ENCODE data around the gene AFF2.

AFF2 gene

GRCh38 chrX:148909758-148910157 lies 409.3 kb downstream of the AFF2 start:
- Mint-ChIP-seq H3K27me3 (no peaks in the 10 kb centered on the region), H3K36me3 (no peaks in the 10 kb centered on the region), H3K9me3 (peaks cover 2% of the 10 kb centered on the region), H3K4me3 (no peak overlapping the region), H3K27ac (no peak overlapping the region), H3K4me1 (no peaks in the 10 kb centered on the region)
- ATAC-seq (ENCODE audit: low read depth) (no peak), DNase-seq (ENCODE audit: low spot score in 2 of 2) (no peak)

DNA sequence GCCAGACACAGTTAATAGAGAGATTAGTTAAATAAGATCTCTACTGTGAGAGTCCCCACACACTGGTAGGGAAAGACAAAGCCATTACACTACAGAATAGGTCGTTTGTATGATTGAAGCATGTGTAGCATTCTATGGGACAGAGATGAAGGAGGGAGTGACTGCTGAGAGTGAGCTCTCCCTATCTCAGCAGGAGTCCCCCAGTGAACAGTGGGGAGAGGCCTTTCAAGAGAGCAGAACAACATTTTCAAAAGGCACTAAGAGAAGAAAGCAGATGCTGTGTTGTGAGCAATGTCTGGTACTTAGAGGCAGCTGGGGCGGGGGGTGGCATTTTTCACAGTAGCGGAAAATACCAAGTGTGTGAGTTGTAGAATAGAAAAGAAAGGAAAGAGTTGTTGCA lies 413.6 kb downstream of the AFF2 start:
- H3K36me3 Mint-ChIP-seq, result no peaks in the 10 kb centered on the region
- H3K4me1 Mint-ChIP-seq, result no peaks in the 10 kb centered on the region
- no peaks in the 10 kb centered on the region for H3K27me3 Mint-ChIP-seq
- no peak overlapping the region for H3K4me3 Mint-ChIP-seq
- no peak overlapping the region for H3K27ac Mint-ChIP-seq
- DNase-seq (ENCODE audit: low spot score in 2 of 2) (no peak), ATAC-seq (ENCODE audit: low read depth) (no peak)
- no peaks in the 10 kb centered on the region for H3K9me3 Mint-ChIP-seq

DNA sequence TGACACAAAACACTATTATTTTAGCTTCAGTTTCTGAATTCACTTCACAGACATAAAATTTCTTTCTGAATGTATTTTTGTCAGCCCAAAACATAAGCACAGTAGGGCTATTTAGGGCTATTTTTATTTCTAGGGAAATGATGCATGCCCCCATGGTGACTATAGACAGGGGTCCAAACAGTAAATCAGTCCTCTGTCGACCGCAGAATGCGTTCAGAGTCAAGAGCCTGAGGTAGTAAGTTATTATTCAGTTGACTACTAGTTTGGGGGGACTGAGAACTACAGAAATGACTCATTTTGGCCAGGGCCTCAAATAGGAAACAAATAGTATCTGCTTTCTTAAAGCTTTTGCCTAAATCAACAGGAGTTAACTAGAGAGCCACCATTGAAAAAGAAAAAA lies 414.4 kb downstream of the AFF2 start:
- Mint-ChIP-seq H3K27ac (no peak overlapping the region), H3K27me3 (no peaks in the 10 kb centered on the region), H3K36me3 (no peaks in the 10 kb centered on the region), H3K9me3 (no peaks in the 10 kb centered on the region), H3K4me3 (no peak overlapping the region), H3K4me1 (no peaks in the 10 kb centered on the region)
- ATAC-seq (ENCODE audit: low read depth), result no peak
- no peak for DNase-seq (ENCODE audit: low spot score in 2 of 2)

- ATAC-seq (ENCODE audit: low read depth) (no peak), DNase-seq (ENCODE audit: low spot score in 2 of 2) (no peak)
- Mint-ChIP-seq H3K4me1 (no peaks in the 10 kb centered on the region), H3K4me3 (no peak overlapping the region), H3K36me3 (no peaks in the 10 kb centered on the region), H3K27ac (no peak overlapping the region), H3K27me3 (no peaks in the 10 kb centered on the region), H3K9me3 (no peaks in the 10 kb centered on the region)
Measured at GRCh38 chrX:148915474-148915873, 415.1 kb downstream of the AFF2 start.

DNA sequence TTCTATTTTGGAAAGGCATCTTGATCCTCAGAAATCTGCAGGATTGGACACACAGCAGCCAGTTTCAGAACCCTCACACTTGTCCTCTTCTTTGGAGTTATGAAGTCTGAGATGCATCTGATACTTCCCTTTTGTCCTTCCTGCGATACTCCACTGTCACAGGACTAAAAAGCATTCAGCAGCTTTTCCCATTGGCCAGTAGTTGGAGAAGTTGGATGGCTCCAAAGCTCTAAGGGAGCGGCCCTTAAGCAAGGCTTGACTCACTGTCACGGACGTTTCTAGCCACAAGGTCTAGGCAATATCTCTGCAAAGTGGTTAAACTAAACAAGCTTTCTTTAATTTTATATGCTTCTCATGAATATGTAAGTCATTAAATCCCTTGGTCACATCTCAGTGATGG lies 417.0 kb downstream of the AFF2 start:
- H3K27ac Mint-ChIP-seq, result no peak overlapping the region
- no peaks in the 10 kb centered on the region for H3K27me3 Mint-ChIP-seq
- no peak overlapping the region for H3K4me3 Mint-ChIP-seq
- DNase-seq (ENCODE audit: low spot score in 2 of 2), result no peak
- no peaks in the 10 kb centered on the region for H3K36me3 Mint-ChIP-seq
- no peak for ATAC-seq (ENCODE audit: low read depth)
- H3K9me3 Mint-ChIP-seq, result no peaks in the 10 kb centered on the region
- no peaks in the 10 kb centered on the region for H3K4me1 Mint-ChIP-seq

GRCh38 chrX:148923631-148924030 lies 423.2 kb downstream of the AFF2 start:
- Mint-ChIP-seq H3K4me1 (no peaks in the 10 kb centered on the region), H3K27me3 (no peaks in the 10 kb centered on the region), H3K4me3 (no peak overlapping the region), H3K9me3 (no peaks in the 10 kb centered on the region), H3K36me3 (no peaks in the 10 kb centered on the region), H3K27ac (no peak overlapping the region)
- DNase-seq (ENCODE audit: low spot score in 2 of 2) (no peak), ATAC-seq (ENCODE audit: low read depth) (no peak)

DNA sequence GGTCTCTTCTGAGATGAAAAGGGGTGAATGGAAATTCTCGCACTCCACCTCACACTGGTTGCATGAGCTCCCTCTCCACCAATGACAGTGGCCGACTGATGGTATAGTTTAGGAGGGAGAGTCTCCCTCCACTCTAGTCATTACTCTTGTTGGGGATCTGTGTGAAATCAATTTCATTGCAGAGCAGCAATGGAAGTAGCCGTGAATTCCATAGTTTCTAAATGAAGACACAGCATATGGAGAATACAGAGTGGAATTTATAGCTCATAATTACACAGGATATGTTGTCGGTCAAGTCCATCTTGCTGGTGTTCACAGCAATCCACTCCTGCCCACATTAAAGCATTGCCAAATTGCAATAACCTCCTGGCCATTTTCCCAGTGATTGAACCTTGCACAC lies 426.0 kb downstream of the AFF2 start:
- no peak for ATAC-seq (ENCODE audit: low read depth)
- no peak overlapping the region for H3K4me3 Mint-ChIP-seq

DNA sequence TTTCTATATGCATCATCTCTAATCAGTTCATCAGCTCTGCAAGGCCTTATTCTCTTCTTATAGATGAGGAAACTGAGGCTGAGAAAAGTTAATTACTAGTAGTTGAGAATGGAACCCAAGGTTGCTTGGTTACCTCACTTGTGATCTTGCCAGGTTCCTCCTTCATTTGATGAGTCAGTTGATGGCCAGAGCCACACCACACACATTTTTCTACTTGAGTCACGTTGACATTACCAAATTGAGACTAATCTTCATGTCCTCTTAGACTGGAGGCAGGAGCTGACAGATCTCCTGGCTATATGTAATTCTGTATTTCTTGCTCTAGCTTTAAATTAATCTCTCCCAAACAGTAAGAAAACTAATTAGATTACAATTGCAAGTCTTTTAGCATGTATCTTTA lies 428.4 kb downstream of the AFF2 start:
- H3K9me3 Mint-ChIP-seq, result no peaks in the 10 kb centered on the region
- H3K27ac Mint-ChIP-seq, result no peak overlapping the region
- ATAC-seq (ENCODE audit: low read depth) (no peak), DNase-seq (ENCODE audit: low spot score in 2 of 2) (no peak)
- H3K27me3 Mint-ChIP-seq, result no peaks in the 10 kb centered on the region
- no peaks in the 10 kb centered on the region for H3K4me1 Mint-ChIP-seq
- H3K36me3 Mint-ChIP-seq, result no peaks in the 10 kb centered on the region
- H3K4me3 Mint-ChIP-seq, result no peak overlapping the region

More for the DNA sequence above, 426.0 kb downstream of the AFF2 start:
- no peak overlapping the region for H3K27ac Mint-ChIP-seq
- no peaks in the 10 kb centered on the region for H3K27me3 Mint-ChIP-seq
- no peak for DNase-seq (ENCODE audit: low spot score in 2 of 2)
- no peaks in the 10 kb centered on the region for H3K9me3 Mint-ChIP-seq
- no peaks in the 10 kb centered on the region for H3K4me1 Mint-ChIP-seq
- H3K36me3 Mint-ChIP-seq, result no peaks in the 10 kb centered on the region

GRCh38 chrX:148929686-148930085 lies 429.3 kb downstream of the AFF2 start:
- no peaks in the 10 kb centered on the region for H3K27me3 Mint-ChIP-seq

GRCh38 chrX:148930206-148930729 lies 429.9 kb downstream of the AFF2 start:
- H3K4me3 Mint-ChIP-seq, result no peak overlapping the region
- no peaks in the 10 kb centered on the region for H3K9me3 Mint-ChIP-seq
- no peaks in the 10 kb centered on the region for H3K4me1 Mint-ChIP-seq
- H3K27ac Mint-ChIP-seq, result no peak overlapping the region
- ATAC-seq (ENCODE audit: low read depth) (no peak), DNase-seq (ENCODE audit: low spot score in 2 of 2) (no peak)
- no peaks in the 10 kb centered on the region for H3K36me3 Mint-ChIP-seq
- H3K27me3 Mint-ChIP-seq, result no peaks in the 10 kb centered on the region

More at GRCh38 chrX:148929686-148930085, 429.3 kb downstream of the AFF2 start:
- H3K36me3 Mint-ChIP-seq, result no peaks in the 10 kb centered on the region
- no peak for DNase-seq (ENCODE audit: low spot score in 2 of 2)
- H3K4me3 Mint-ChIP-seq, result no peak overlapping the region
- ATAC-seq (ENCODE audit: low read depth), result no peak
- H3K9me3 Mint-ChIP-seq, result no peaks in the 10 kb centered on the region
- H3K27ac Mint-ChIP-seq, result no peak overlapping the region
- H3K4me1 Mint-ChIP-seq, result no peaks in the 10 kb centered on the region

DNA sequence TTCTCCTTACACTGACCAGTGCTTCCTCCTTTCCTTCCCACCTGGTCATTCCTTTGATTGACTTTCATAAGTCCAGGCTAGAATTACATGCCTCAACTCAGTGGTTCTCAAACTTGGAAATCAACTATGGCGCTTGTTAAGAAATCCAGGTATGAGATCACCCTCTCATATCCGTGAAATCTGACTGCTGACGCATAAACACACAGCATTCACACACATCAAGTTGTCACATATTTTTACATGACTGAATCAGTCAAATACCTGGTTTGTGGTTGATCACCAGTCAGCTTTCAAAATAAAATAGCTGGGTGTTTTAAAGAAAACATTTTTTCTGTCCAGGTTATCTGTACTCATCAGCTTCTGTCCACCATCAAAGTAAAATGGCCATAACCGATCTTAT lies 433.5 kb downstream of the AFF2 start:
- DNase-seq (ENCODE audit: low spot score in 2 of 2), result no peak
- no peak for ATAC-seq (ENCODE audit: low read depth)
- no peaks in the 10 kb centered on the region for H3K27me3 Mint-ChIP-seq
- no peaks in the 10 kb centered on the region for H3K9me3 Mint-ChIP-seq
- no peaks in the 10 kb centered on the region for H3K36me3 Mint-ChIP-seq
- H3K4me1 Mint-ChIP-seq, result no peaks in the 10 kb centered on the region
- H3K27ac Mint-ChIP-seq, result no peak overlapping the region
- no peak overlapping the region for H3K4me3 Mint-ChIP-seq

- Mint-ChIP-seq H3K4me1 (no peaks in the 10 kb centered on the region), H3K27me3 (no peaks in the 10 kb centered on the region), H3K36me3 (no peaks in the 10 kb centered on the region), H3K4me3 (no peak overlapping the region), H3K9me3 (no peaks in the 10 kb centered on the region), H3K27ac (no peak overlapping the region)
- ATAC-seq (ENCODE audit: low read depth) (no peak), DNase-seq (ENCODE audit: low spot score in 2 of 2) (no peak)
Measured at GRCh38 chrX:148938348-148938747, 437.9 kb downstream of the AFF2 start.

DNA sequence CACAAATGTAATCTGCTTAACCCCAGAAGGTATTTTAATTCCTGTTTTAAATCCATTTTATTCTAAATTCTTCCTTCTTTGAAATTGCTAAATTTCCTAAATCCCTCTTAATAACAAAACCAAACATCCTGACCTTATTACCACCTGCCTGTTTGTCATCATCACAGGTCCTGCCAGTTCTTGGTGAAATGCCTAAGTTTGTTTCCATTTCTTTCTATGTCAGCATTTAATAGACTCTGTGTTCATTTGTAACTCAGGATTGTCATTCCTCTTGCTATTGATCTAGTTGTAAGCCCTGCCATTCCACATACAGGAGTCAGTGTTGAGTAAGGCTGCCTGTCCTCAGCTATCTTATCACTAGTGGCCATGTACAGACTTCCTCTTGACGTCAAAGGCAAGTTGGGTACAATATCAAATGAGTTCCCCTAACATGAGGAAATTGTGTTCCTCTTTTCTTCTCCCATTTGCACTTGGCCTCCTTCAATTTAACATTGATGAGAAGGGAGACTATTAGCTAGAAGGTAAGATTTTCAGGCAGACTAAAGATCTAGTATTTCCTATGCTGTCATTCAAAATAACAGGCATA lies 440.1 kb downstream of the AFF2 start:
- no peaks in the 10 kb centered on the region for H3K9me3 Mint-ChIP-seq

DNA sequence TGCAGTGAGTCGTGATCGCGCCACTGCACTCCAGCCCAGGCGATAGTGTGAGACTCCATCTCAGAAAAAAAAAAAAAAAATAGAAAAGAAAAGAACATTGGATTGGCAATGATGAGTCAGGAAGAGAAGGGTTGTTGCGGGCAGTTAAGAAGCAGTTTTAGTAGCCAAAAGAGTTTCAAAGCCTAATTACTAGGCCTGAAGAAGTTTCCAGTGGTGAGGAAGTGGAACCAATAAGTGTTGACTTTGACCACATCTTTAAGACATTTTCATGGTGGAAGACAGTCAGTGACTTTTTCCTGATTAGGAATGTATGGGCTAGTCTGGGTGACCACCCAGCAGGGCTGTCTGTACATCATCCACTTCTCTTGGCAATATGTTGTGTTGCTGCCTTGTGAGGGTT lies 442.3 kb downstream of the AFF2 start:
- H3K4me3 Mint-ChIP-seq, result no peak overlapping the region
- no peaks in the 10 kb centered on the region for H3K27me3 Mint-ChIP-seq
- no peaks in the 10 kb centered on the region for H3K9me3 Mint-ChIP-seq
- ATAC-seq (ENCODE audit: low read depth) (no peak), DNase-seq (ENCODE audit: low spot score in 2 of 2) (no peak)
- H3K36me3 Mint-ChIP-seq, result no peaks in the 10 kb centered on the region
- no peak overlapping the region for H3K27ac Mint-ChIP-seq
- H3K4me1 Mint-ChIP-seq, result no peaks in the 10 kb centered on the region

More for the DNA sequence above, 440.1 kb downstream of the AFF2 start:
- H3K27me3 Mint-ChIP-seq, result no peaks in the 10 kb centered on the region
- DNase-seq (ENCODE audit: low spot score in 2 of 2) (no peak), ATAC-seq (ENCODE audit: low read depth) (no peak)
- no peak overlapping the region for H3K4me3 Mint-ChIP-seq
- no peak overlapping the region for H3K27ac Mint-ChIP-seq
- H3K4me1 Mint-ChIP-seq, result no peaks in the 10 kb centered on the region
- no peaks in the 10 kb centered on the region for H3K36me3 Mint-ChIP-seq

GRCh38 chrX:148947399-148947975 lies 447.1 kb downstream of the AFF2 start:
- Mint-ChIP-seq H3K4me3 (no peak overlapping the region), H3K27me3 (no peaks in the 10 kb centered on the region), H3K4me1 (no peaks in the 10 kb centered on the region), H3K27ac (no peak overlapping the region), H3K36me3 (no peaks in the 10 kb centered on the region), H3K9me3 (no peaks in the 10 kb centered on the region)
- DNase-seq (ENCODE audit: low spot score in 2 of 2) (no peak), ATAC-seq (ENCODE audit: low read depth) (no peak)

All from memory B cell (primary cell).